RCC 7860 (cell line): Measurements from ENCODE around the gene TRIP13.

Experiments used
- DNase-seq: peaks from one replicate; pipeline ENCODE4 v3.0.0-alpha.2; 2015; ENCODE audit warnings: low spot score
- FAIRE-seq: peaks from 2 replicates; lab custom pipeline; 2012; peaks lifted over from hg19 to GRCh38; lab: Jason Lieb, UNC

The TRIP13 gene

DNA sequence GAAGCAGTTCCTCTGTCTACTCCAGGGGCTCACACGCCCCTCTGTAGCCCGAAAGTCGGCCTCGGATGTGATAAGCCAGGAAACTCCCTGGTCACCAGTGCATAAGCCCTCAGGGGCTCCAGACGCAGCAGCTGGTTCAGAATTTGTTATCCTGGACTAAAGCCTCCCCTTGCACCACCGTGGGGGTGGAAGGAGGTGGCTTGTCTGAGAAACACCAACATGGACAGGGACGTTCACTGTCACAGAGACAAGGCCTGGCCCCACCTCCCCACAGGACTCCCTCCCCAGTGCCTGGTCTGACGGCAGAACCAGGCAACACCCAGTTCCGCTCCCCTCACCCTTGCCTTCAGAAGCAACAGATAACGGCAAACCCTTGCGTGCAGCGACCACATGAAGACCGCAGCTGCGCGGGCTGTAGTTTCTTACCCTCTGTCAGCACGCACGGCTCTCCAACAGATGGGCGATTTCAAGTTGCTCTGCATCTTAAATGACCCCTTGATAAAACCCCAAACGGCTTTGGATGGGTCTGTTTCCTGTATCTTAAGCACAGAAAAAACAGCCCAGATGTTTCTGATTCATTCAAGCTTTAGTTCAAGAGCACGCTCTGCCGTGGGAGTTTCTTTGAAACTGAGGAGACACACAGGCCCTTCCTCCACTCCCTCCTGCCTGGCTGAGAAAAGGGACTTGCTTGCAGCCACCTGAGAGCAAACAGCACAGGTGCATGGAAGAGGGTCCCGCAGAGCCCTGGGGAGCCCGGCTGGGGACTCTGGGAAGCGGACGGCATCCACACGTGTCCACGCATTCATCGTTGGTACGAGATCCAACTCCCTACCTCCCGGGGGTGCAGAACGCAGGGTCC is 71.2 kb downstream of the TRIP13 start:
- no peak for DNase-seq
- no peak for FAIRE-seq

DNA sequence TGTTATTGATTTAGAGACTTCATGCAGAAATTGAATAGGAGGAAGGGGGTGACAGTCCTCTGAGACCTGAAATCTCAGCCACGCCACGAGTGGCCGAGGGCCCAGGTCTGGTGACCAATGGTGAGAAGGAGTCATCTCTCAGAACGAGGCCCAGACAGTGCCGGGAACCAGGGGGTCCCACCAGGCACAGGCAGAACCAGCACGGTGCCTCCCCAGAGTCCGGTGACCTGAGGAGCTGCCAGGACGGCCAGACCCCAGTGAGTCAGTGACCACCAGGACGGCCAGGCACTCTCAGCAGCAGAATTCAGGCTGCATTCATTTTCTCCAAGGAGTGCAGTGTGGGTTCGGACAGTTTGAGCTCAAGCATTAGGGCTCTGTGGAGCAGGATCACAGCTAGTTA is 72.1 kb downstream of the TRIP13 start:
- no peak for DNase-seq
- no peak for FAIRE-seq

DNA sequence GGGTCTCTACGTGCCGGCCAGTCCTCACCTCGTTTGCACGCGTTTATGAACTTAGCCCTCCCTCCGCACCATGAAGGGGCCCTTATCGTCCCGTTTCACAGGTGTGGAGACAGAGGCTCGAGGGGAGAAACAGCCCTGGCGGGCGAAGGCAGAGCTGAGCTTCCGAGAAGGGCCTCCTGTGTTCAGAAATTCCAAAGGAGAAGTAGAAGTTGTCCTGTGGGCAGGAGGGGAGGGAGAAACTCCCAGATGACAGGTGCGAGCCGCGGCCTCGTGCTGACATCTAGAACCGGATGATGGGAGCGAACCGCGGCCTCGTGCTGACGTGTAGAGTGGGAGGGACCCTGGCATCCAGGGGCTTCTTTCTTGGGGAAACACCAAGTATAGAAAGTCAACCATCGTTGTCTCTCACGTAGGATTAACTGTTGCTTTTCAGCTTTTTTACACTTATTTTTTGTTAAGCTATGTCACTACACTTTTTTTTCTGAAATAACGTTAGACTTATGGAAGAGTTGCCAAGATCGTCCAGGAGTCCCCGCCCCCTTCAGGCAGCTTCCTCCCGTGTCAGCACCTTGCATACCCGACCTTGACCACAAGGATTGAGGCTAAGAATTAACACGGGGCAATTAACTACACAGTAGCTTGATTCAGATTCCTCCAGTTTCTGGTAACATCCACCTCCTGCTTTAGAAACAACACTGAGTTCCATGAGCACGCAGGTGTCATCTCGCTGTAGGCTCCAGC is 73.1 kb downstream of the TRIP13 start:
- FAIRE-seq (no peak), DNase-seq (no peak)

DNA sequence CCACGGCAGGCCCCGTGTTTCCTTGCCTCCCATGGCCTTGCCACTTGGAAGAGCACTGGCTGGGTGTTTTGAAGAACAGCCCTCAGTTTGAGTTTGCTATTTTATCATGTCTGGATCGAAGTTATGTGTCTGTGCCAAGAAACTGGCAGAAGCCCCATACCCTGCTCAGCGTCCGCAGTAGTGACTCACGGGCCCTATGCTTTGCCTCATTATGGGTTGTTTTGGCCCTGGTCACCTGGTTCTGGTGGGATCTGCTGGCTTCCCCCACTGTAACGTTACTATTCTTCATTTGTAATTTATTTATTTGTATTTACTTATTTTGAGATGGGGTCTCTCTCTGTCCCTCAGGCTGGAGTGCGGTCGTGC is 73.6 kb downstream of the TRIP13 start:
- DNase-seq (no peak), FAIRE-seq (no peak)

DNA sequence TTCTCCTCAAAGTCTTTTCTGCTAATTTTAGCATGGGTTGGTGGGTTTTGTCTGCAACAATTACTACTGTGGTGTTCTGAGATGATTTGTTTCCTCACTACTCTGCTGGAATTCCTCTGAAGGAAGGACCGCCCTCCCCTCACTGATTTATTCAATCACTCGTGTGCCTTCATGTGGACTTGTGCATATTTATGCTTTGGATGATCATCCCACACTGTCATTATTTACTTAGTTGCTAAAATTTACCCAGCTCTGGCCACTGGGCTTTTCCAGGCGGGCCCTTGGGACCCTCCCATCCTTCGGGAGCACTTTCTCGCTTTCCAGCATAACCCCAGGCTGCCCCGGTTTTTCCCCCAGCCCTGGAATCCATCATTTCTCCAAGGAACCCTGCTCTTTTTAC is 74.3 kb downstream of the TRIP13 start:
- DNase-seq (no peak), FAIRE-seq (no peak)
